CD4-positive, alpha-beta T cell treated with Interleukin-12 subunit alpha and Interleukin-12 subunit beta, for 1 hour (primary cell): Measurements from ENCODE around the gene RBM28.
"Not testable (repeated sequence)": the region's sequence is repeated elsewhere in the genome, so short reads cannot be mapped to it uniquely, and the experiment has no call there.

Experiments used
- DNase-seq: peaks from one replicate; pipeline ENCODE4 v3.0.0-alpha.2; 2020

The RBM28 gene

DNA sequence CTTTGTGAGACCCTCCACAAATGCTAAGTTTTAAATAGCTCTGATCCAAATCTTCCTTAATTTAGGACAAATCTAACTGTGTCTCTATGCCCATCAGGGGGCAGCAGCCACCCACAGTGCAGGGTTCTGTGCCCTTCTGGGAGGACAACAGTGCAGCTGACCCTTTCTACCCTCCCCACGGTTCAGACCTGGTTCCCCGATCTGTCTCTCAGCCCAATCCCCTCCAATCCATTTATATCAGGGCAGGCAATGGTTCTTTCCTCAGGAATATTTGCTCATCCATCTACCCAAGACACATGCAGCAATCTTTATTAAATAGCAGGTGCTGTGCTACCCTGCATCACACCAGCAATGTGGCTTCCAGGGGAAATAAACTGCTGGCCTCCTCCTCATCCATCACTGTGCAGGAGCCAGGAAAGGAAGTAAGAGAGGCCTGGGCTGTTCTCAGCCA lies 4.0 kb upstream of the RBM28 start:
- peak; percentile 50 for DNase-seq

DNA sequence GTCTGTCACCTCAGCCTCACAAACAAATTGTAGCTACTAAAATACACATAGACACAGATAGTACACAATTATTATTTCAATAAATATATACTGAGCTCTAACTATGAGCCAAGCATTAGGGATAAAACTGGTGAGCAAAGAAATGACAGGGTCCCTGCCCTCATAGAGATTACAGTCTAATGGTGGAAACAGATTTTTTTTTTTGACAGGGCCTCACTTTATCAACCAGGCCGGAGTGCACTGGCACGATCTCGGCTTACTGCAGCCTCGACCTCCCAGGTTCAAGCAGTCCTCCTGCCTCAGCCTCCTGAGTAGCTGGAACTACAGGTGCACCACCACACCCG lies 695 bp upstream of the RBM28 start:
- DNase-seq, result no peak

DNA sequence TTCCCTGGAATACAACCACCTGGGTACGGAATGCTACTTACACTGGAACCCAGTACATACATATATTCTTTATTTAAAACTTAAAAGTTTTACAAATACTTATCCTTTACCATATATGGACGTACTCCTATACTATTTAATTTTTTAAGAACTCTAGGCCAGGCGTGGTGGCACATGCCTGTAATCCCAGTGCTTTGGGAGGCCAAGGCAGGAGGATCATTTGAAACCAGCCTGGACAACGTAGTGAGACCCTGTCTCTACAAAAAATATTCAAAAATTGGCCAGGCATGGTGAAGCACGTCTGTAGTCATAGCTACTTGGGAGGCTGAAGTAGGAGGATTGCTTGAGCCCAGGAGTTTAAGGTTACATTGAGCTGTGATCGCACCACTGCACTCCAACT lies 2.0 kb downstream of the RBM28 start:
- no peak for DNase-seq

DNA sequence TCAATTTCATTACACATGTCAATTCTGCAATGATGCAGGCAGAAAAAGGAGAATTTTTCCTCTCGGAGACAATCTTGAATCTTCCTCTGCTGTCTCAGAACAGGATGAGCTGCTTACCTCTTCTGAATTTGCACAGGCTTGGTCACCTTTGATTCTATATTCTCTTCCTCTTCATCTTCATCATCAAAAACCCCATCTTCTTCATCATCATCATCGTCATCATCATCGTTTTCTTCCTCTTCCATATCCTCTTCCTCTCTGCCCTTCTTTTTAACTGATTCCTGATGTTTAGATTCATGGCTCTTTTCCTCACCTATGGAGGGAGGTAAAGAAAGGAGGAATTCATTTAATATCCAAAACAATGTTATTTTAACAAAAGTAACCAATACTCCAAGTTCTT lies 8.0 kb downstream of the RBM28 start:
- no peak for DNase-seq

DNA sequence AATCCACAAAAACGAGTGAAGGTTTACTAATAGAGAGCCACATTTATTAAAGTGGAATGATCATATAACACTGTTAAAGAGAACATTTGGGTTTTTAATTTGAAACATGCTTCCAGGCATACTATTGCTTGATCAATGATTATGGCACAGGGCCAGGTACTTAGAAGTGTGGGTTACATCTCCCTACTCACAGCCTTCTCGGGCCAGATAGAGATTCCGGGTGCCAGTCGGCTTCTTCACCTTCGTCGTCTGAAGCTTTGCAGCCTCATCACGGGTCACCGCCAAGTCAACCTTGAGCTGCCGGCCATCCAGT lies 19.4 kb downstream of the RBM28 start:
- no peak for DNase-seq

DNA sequence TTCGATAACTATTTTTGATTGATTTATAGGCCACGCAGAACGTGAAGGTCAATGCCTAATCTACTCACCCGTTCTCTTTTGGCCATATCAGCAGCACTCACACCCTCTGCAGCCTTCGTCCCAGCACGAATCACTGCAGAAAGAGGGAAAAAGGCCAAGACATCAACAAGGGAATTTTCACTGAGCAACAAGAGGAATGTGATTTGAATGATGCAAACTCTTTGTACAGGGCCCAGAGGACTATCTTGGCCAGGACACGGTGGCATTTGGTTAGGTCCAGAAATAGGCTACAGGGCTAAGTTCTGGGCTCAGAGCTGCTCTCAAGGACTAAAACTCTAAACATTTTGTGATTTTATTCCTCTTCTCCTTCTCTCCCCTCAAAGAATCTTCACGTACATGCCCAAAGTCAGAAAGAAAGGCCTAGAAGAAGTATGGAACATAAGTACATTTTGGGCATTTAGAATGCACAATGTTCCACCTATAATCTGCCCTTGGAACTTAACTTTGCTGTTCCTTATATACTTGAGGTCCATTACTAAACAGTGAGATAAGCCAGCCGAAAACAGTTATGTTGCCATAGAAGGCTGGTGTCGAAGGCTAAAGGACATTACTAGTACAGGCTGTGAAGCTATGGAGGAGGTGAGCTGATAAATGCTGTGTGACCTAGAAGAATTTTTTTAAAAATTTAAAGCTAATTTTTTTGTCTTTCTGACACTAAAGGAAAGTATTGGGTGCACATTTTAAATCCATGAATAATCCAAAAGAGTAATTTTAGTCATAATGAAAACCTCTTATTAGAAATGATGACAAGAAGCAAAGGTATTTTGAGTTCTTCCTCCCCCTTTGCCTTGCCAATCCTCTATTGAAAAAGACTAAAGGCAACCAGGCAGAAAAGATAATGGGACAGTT lies 20.0 kb downstream of the RBM28 start:
- DNase-seq, result no peak

DNA sequence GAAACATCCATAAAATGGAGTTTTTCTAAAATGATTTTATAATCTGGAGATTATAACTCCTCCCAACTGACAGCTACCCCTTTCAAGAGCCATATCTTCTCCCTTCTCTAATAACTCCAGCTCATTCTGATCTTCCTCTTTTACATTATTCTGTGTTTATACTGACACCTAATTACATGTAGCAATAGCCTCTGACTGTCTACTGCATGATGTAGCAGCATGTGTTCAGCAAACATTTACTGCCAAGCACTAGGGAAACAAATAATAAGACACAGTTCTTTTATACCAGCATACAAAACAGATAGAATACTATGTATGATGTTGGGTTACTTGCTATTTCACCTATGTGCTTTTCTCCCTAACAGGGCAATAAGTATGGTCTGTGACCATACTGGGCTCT lies 20.7 kb downstream of the RBM28 start:
- no peak for DNase-seq

DNA sequence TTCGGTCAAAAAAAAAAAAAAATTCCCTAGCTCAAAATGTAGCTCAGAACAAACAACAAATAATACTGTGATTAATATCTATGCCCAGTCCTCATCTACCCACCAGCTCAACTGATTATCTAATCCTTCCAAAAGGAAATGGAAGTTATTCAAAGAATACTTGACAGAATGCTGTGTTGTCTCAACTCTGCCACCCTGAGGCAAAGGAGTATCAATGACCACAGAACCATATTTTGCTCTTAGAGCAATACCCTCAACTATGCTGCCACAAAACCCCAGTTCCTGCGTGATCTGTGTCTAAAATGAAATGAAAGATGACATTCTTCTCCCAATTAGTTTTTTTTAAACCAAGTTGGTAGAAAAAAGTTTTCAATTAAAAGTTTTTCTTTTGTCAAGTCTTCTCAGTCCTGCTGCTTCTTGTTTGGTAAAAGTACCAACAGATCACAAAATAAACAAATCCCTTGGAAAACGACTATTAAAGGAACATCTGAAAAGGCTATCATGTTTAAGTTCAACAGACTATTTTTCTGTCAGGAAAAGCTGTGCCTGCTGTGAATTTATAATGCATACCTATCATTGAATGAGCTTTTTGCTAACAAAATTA lies 21.6 kb downstream of the RBM28 start:
- peak; percentile 37 for DNase-seq

DNA sequence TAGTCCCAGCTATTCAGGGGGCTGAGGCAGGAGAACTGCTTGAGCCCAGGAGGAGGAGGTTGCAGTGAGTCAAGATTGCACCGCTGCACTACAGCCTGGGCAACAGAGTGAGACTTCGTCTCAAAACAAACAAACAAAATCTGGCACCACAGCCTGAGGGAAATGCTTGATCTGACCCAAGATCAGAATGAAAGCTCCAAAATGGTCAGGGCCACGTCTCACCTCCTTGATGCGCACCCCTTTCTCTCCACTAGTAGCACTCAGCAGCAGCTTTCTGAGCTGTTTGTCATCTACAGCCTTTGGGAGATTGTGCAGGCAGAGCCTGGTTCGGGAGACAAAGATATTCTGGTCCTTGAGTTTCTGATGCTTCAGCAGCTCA lies 22.7 kb downstream of the RBM28 start:
- peak; percentile 4 for DNase-seq

DNA sequence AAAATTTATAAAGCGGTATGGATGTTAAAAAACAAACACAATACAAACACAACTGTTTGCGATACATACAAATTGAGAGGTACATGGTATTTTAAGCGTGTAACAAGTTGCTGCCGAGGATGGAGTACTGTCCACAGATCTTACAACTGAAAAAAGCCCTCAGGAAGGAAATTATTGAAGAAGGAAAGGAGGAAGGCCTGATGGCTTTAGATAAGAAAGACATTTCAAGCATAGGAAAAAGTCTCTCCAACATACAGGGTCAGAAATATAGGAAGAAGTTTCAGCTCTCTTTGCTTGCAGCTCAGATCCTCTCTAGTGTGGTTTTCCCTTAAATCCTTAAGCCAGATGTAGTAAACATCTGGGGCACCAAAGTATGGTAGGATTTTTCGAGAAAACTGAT lies 25.0 kb downstream of the RBM28 start:
- no peak for DNase-seq

DNA sequence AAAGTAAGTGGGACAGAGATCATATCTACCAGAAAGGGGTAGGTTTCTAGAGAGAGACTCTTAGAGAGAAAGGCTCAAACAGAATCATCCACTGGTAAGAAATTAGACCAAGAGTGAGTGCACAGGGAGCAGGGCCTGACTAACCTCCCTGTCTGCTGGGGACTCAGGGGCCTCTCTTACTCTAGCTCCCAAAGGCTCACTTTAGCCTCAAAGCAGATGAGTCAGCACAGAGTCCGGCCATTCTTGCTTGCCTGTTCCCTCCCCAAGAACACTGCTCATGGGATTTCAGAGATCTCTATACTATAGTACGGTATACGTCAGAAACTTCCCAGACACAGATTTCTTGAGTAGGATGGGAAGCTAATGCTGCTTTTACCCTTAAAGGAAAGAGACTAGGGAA lies 32.7 kb downstream of the RBM28 start:
- no peak for DNase-seq

DNA sequence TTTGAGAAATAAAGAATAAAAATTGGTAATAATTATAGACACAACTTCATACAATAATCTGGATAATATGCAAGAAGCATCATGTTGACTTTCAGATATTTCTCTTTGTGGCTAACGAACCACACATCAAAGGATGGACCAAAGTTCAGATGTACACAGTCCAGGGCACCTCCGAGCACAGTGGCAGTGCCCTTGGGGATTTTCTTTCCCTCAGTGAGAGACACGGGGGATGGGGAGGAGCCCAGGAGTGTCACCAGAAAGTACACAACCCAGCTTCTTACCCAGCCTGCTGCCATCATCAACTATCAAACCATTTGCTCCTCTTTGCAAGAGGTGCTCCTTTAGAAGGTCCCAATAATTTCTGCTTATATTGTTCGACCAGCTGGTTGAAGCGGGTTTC lies 33.2 kb downstream of the RBM28 start:
- DNase-seq, result no peak

DNA sequence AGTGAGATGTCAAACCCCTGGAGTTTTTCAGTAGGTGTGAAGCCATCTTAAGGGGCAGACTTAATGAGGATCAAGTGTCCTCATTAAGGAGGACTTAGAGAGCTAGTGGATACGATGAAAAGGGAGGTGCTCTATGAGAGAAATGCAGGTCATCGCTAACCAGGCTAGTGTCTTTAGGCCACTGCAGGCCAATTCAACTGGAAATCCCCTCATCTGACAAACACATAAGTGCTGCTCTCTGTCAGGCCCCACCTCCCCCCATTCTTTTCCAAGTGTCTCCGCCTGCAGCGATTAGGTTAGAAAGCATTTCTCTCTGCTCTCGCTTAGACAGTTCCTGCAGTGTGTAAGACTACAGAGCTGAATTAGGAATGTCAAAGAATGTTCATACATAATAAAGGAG lies 33.7 kb downstream of the RBM28 start:
- no peak for DNase-seq

DNA sequence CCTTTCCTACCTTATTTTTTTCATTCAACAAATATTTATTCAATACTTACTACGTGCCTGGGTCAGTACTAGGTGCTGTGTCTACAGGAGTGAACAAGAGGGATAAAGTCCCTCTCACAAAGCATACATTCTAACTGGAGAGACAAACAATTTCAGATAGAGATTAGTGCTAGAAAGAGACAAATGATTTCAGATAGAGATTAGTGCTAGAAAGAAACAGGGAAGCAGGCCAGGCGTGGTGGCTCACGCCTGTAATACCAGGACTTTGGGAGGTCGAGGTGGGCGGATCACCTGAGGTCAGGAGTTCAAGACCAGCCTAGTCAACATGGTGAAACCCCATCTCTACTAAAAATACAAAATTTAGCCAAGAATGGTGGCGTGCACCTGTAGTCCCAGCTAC lies 34.6 kb downstream of the RBM28 start:
- no peak for DNase-seq

DNA sequence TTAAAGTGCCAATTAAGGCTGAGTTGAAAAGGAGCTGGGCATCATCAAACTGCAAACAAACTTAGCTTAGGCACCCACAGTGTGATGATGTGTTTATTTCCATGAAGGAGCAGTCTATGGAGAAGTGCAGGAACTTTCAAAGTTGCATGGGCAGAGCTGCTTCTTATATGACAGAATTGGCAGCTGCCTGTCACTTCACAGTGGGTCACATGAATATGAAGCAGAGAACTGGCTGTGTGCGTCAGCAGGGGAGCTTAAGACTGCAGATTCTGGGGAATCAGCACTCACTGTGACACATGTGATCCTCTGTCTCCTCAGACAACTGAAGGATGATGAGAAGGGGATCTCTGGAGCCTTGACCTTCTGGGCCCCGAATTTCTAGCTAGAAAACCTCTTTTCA lies 36.6 kb downstream of the RBM28 start:
- no peak for DNase-seq

DNA sequence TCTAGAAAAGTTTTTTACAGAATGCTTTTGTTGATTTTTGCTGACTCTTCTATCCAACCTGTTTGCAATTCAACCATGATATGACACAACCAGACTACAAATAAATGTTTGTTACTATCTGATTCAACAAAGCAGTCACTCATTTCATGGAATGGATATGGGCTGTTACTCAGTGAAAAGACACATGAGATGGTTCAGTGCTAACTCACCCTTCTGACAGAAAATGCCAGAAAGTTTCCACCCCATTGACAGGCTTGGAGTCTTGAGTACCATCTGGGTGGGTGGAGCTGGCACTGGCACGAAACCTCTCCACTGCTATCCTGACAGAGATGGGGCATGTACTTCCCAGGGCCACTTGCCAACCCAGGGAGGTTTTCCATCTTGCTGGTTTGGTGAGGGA lies 39.5 kb downstream of the RBM28 start:
- DNase-seq, result no peak

DNA sequence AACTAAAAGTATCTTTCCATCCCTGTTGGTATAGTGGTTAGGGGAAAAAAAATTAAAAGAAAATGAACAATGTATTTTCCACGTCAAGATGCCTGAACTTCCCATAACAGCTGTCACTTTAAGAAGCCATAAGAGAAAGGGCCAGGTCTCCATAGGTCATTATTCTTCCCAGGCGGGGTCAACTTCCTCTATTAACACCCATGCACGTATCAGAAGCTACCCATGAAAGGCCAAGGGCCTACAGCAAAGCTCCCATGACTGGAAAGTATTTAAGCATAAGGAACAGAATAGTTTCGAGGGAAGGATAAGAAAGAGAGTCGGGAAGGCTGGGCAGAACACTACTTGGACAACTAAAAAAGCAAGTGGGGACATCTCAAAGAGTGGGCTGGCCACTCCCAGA lies 40.1 kb downstream of the RBM28 start:
- no peak for DNase-seq

DNA sequence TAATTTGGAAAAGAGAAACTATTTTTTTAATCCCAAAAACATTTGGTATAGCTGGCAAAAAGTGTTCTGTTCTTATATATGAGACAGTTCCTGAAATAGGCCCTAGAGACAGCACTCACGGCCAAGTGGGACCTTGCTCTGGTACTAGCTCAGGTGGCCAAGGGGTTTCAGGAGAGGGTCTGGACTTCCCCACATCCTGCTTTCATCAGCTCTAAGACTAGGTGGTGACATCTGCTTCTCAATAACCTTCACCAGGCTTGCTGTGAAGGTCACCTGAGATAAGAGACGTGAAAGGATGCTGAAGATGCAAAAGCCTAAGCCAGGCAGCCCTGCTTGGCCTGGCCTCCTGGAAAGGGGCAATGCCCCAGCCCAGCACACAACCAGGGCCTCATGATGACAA lies 40.6 kb downstream of the RBM28 start:
- no peak for DNase-seq

DNA sequence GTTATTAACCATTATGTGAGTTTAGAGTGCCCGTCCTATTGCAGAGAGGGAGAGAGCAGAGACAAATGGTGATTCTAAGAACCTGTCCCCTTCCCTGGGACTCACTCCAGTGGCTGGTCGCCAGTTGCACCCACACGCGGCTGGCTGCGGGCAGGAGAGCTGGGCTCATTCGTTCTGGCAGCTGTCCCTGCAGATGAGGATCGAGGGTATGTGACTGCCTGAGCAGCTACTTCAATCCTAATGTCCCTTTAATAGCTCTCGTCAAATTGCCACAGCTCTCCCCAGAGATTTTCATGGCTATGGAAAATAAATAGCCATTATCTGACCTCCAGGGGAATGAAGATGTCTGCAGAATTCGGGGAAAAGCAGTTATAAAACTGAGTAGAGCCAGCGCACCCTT lies 41.6 kb downstream of the RBM28 start:
- no peak for DNase-seq

DNA sequence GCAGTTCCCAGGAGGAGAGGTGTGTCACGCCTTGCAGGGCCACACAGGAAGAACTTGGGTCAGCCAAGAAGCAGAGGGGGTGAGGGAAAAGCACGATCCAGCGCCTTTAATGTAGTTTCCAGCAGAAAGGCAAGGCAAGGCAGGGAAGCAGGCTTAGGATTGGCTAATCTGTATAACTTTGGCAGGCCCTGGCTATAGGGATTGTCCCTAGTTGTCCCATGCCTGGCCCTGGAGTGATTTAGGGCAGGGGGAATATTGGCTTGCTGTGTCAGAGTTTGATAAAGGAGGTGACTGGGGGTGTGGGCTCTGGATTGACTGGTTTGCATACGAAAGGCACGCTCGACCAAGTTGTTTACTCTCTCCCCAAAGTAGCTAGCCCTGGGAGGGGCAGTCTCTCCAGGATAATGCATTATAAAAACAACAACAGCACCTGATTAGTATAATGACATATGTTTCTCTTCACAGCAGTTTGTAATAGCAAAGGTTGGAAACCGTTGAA lies 44.5 kb downstream of the RBM28 start:
- DNase-seq, result no peak

DNA sequence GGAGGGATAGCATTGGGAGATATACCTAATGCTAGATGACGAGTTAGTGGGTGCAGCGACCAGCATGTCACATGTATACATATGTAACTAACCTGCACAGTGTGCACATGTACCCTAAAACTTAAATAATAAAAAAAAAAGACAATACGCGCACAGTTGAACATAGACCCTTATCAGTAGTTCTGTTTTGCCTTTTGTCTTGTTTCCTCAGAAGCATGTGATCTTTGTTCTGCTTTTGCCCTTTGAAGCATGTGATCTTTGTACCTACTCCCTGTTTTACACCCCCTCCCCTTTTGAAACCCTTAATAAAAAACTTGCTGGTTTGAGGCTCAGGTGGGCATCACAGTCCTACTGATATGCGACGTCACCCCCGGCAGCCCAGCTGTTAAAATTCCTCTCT lies 45.7 kb downstream of the RBM28 start:
- DNase-seq, result not testable (repeated sequence)

DNA sequence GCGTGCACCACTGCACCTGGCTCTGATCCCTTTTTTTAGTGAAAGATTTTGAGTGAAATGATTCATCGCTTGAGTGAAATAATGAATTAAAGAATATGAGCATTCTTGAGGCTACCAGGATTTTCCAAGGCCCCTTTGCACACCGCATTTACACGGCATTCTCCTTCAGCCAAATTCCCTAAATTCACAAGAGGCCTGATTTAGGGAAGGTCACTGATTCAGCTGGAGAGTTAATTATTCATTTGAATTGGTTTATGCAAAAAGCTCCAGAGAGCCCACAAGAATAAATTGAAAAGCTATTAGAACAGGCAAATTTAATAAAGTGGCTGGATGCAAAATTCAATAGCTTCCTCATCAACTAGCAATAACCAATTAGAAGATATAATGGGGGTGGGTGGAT lies 56.2 kb downstream of the RBM28 start:
- DNase-seq, result no peak

DNA sequence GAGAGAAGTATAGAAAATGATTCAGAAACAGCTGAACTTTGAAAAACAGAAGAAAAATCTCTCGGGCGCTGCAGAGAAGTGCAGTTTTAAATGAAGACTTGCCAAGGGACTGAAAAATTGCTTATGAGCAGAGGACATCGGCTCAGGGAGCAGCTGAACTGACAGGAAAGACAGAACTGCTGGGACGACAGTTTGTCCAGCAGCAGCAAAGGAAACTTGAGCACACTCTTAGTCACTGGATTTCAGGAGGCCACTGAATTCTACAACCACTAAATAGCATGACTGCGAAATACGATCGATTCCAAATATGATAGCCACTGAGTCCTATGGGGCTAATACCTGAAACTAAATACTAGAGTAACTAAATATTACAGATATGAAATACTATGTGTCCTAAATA lies 59.6 kb downstream of the RBM28 start:
- no peak for DNase-seq

DNA sequence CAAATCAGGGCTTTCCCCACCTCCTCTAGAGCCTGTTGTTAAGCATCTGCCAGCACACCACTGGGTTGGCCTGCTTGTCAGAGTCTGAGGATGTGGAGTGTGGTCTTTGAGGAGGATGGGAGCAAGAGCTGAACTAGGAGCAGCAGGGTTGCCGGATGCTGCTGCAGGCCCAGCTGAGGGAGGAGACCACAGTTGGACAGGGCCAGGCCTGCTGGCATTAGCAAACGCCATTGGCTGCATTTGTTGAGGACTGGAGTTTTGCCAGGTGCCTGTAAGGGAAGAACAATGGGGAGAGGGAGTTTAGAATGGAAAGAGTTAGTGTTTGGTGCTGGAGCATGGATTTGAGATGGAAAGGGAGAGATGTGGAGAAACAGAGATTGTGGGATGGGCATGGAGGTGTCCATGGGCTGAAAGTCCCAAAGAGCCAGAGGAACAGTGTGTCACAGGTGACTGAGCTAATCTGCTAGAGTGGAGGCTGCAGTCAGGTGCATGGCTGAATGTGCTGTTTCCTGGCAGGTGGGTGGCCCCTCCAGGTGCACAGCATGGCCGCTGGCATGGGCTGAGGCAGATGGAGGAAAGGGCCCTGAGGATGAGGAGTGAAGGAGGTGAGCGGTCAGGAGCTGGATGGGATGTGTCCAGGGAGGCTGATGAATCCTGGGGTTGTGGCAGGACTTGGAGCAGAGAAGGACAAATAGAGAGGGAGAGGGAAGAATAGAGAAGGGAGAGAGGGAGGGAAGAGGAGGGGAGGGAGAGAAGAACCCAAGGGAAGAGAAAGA lies 61.9 kb downstream of the RBM28 start:
- no peak for DNase-seq
